Kidney epithelial cell (primary cell): Measurements from ENCODE around the gene LDHB. TPM values are rescaled to one million over a fixed set of nuclear protein-coding genes. Genes with fewer than 3 reads are reported as not detected.
"Not testable (repeated sequence)": the region's sequence is repeated elsewhere in the genome, so short reads cannot be mapped to it uniquely, and the experiment has no call there.

Experiments
- DNase-seq: peaks from one replicate; pipeline ENCODE4 v3.0.0-alpha.2; 2010; ENCODE audit warnings: low read depth
- H3K27me3 ChIP-seq: 2 replicates; pipeline ENCODE4 v1.6.0; 2011; ENCODE audit warnings: low read length; ENCODE audit not compliant: control insufficient read depth, insufficient read depth
- H3K36me3 ChIP-seq: 2 replicates; pipeline ENCODE4 v1.5.1; 2011; ENCODE audit warnings: low read length; ENCODE audit not compliant: control insufficient read depth, insufficient read depth
- H3K4me3 ChIP-seq: 2 replicates; pipeline ENCODE4 v1.5.1; 2011; ENCODE audit warnings: low read depth, mild to moderate bottlenecking, control low read depth, low read length
- CTCF ChIP-seq: IDR thresholded peaks from 2 replicates; pipeline ENCODE4 v1.5.1; 2011; ENCODE audit warnings: mild to moderate bottlenecking, moderate library complexity, low read length, control low read depth, inconsistent platforms; ENCODE audit not compliant: insufficient read depth, poor library complexity, severe bottlenecking
- total RNA-seq: library from RNA; depleted of rRNA; stranded (reverse); fragments of >200 nt; gene quantifications from 2 replicates; pipeline ENCODE4 v1.2.3, GENCODE V29; 2015

The LDHB gene
- total RNA-seq, 1 donor from 2014 or later = 625 TPM

GRCh38 chr12:21666722-21667121 is 9.1 kb upstream of the LDHB start:
- Histone ChIP-seq H3K36me3 (no peaks in the 10 kb centered on the region), H3K4me3 (no peak overlapping the region), H3K27me3 (no peaks in the 10 kb centered on the region)
- DNase-seq = peak; percentile 88
- no peak for TF ChIP-seq CTCF

GRCh38 chr12:21665816-21666215 is 8.2 kb upstream of the LDHB start:
- H3K36me3 ChIP-seq = no peaks in the 10 kb centered on the region
- no peaks in the 10 kb centered on the region for H3K27me3 ChIP-seq
- DNase-seq = no peak
- no peak for TF ChIP-seq CTCF
- H3K4me3 ChIP-seq = no peak overlapping the region

- no peak overlapping the region for H3K4me3 ChIP-seq
- no peaks in the 10 kb centered on the region for H3K36me3 ChIP-seq
- no peak for DNase-seq
- no peak for TF ChIP-seq CTCF
- H3K27me3 ChIP-seq = no peaks in the 10 kb centered on the region
Measured at GRCh38 chr12:21662122-21662792, 4.6 kb upstream of the LDHB start.

DNA sequence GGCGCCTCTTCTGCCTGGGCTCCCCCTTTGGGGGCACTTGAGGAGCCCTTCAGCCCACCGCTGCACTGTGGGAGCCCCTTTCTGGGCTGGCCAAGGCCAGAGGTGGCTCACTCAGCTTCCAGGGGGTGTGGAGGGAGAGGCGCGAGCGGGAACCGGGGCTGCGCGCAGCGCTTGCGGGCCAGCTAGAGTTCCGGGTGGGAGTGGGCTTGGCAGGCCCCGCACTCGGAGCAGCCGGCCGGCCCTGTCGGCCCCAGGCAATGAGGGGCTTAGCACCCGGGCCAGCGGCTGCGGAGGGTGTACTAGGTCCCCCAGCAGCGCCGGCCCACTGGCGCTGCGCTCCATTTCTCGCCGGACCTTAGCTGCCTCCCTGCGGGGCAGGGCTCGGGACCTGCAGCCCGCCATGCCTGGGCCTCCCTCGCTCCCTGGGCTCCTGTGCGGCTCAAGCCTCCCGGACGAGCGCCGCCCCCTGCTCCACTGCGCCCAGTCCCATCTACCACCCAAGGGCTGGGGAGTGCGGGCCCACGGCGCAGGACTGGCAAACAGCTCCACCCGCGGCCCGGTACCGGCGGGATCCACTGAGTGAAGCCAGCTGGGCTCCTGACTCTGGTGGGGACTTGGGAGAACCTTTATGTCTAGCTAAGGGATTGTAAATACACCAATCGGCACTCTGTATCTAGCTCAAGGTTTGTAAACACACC is 3.9 kb upstream of the LDHB start:
- H3K4me3 ChIP-seq, H3K36me3 ChIP-seq, H3K27me3 ChIP-seq, DNase-seq: not testable (repeated sequence)

DNA sequence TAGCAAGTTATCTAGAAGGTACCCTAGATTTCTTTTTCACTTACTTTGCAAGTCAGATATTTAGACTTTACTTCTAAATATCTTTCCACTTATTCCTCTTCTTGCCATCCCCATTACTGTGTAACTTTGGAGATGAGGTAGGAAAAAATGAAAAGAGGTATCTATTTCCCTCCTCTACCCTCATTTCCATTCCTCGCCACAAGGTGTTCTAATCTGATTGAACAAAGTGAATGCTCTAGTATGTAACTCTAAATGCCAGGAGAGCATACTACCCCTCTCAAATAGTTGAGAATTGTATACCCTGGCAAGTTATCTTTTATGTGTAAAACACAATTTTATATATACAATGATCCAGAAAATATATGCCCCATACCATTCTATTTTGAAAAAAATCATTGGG is 1.7 kb upstream of the LDHB start:
- TF ChIP-seq CTCF = peak; percentile 16
- no peaks in the 10 kb centered on the region for H3K36me3 ChIP-seq
- H3K4me3 ChIP-seq = no peak overlapping the region
- DNase-seq = no peak
- H3K27me3 ChIP-seq = no peaks in the 10 kb centered on the region

DNA sequence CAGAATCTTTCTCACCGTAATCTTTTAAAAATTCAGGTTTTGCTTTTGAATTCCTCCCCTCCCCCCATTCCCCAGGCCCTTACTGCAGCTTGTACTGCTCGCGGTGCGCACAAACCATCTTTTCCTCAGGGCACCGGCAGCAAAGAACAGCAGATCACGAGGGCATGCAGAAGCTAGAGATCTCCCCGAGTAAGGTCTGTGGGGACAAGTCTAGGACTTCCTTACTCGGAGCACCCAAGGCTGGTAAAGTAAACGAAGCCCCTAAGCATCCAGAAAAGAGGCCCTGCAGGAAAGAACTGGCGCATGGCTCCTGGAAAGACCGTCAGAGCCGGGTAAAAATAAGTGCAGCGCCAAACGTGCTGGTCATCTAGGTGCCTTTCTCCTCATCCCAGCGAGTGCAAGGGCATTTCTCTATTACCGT is 727 bp downstream of the LDHB start:
- Histone ChIP-seq H3K36me3 (peaks cover 1% of the 10 kb centered on the region), H3K4me3 (peak overlapping the region; percentile 89), H3K27me3 (no peaks in the 10 kb centered on the region)
- TF ChIP-seq CTCF = no peak
- no peak for DNase-seq
